Trophoblast cell (in vitro differentiated cells and primary cell): ENCODE measurements around the gene SLC2A4RG.

Experiments used
- DNase-seq, 2 donors: peaks; one replicate each; pipeline ENCODE4 v3.0.0-alpha.2; 2016
- H2AFZ ChIP-seq: 2 replicates; pipeline ENCODE4 v1.6.1; 2013; ENCODE audit warnings: low read length, moderate library complexity, mild to moderate bottlenecking; ENCODE audit not compliant: insufficient read depth, poor library complexity
- H2AK5ac ChIP-seq: 2 replicates; pipeline ENCODE4 v1.6.1; 2013; ENCODE audit warnings: mild to moderate bottlenecking, low read length
- H2BK120ac ChIP-seq: 2 replicates; pipeline ENCODE4 v1.6.1; 2013; ENCODE audit warnings: low read length, mild to moderate bottlenecking, moderate library complexity; ENCODE audit not compliant: insufficient read depth, poor library complexity
- H2BK12ac ChIP-seq: 2 replicates; pipeline ENCODE4 v1.6.1; 2013; ENCODE audit warnings: mild to moderate bottlenecking, low read length, moderate library complexity
- H2BK5ac ChIP-seq: 2 replicates; pipeline ENCODE4 v1.6.1; 2013; ENCODE audit warnings: low read length, low read depth, moderate library complexity, mild to moderate bottlenecking; ENCODE audit not compliant: poor library complexity
- H3K14ac ChIP-seq: 2 replicates; pipeline ENCODE4 v1.6.1; 2013; ENCODE audit warnings: mild to moderate bottlenecking, low read length
- H3K18ac ChIP-seq: 2 replicates; pipeline ENCODE4 v1.6.1; 2013; ENCODE audit warnings: mild to moderate bottlenecking, low read length
- H3K23ac ChIP-seq: 2 replicates; pipeline ENCODE4 v1.6.1; 2013; ENCODE audit warnings: low read length
- H3K27ac ChIP-seq: 2 replicates; pipeline ENCODE4 v1.5.1; 2013; ENCODE audit warnings: low read depth, mild to moderate bottlenecking, inconsistent platforms, low read length, moderate library complexity
- H3K27me3 ChIP-seq: 2 replicates; pipeline ENCODE4 v1.6.1; 2013; ENCODE audit warnings: inconsistent platforms, mild to moderate bottlenecking, low read length, moderate library complexity; ENCODE audit not compliant: insufficient read depth
- H3K36me3 ChIP-seq, 2 experiments: 1 replicate in 1 of 2; 2 replicates in 1 of 2; pipeline ENCODE4 v1.6.1; 2013; ENCODE audit warnings: low read length in 2 of 2, mild to moderate bottlenecking in 2 of 2, moderate library complexity in 1 of 2; ENCODE audit not compliant: insufficient read depth in 2 of 2, control insufficient read depth in 1 of 2
- H3K4ac ChIP-seq: 2 replicates; pipeline ENCODE4 v1.6.1; 2013; ENCODE audit warnings: low read depth, mild to moderate bottlenecking, low read length, moderate library complexity
- H3K4me1 ChIP-seq, 2 experiments: 1 replicate in 1 of 2; 2 replicates in 1 of 2; pipeline ENCODE4 v1.6.1; 2013; ENCODE audit warnings: low read length in 2 of 2, mild to moderate bottlenecking in 2 of 2, moderate library complexity in 1 of 2; ENCODE audit not compliant: insufficient read depth in 2 of 2, control insufficient read depth in 1 of 2
- H3K4me2 ChIP-seq: 2 replicates; pipeline ENCODE4 v1.6.1; 2013; ENCODE audit warnings: inconsistent platforms, mild to moderate bottlenecking, low read length, moderate library complexity
- H3K4me3 ChIP-seq: 2 replicates; pipeline ENCODE4 v1.5.1; 2013; ENCODE audit warnings: mild to moderate bottlenecking, low read depth, low read length, inconsistent platforms
- H3K79me1 ChIP-seq: one replicate; pipeline ENCODE4 v1.6.1; 2013; ENCODE audit warnings: low read length
- H3K79me2 ChIP-seq: 2 replicates; pipeline ENCODE4 v1.6.1; 2013; ENCODE audit warnings: low read length, mild to moderate bottlenecking; ENCODE audit not compliant: control insufficient read depth, insufficient read depth, poor library complexity
- H3K9ac ChIP-seq: 2 replicates; pipeline ENCODE4 v1.6.1; 2013; ENCODE audit warnings: mild to moderate bottlenecking, low read length
- H3K9me3 ChIP-seq: 2 replicates; pipeline ENCODE4 v1.6.1; 2013; ENCODE audit warnings: low read depth, mild to moderate bottlenecking, control low read depth, inconsistent platforms, low read length; ENCODE audit not compliant: insufficient read depth
- H4K12ac ChIP-seq: 2 replicates; pipeline ENCODE4 v1.6.1; 2013; ENCODE audit warnings: low read depth, mild to moderate bottlenecking, low read length, moderate library complexity
- H4K8ac ChIP-seq: 2 replicates; pipeline ENCODE4 v1.6.1; 2013; ENCODE audit warnings: low read depth, mild to moderate bottlenecking, low read length, moderate library complexity
- H4K91ac ChIP-seq: one replicate; pipeline ENCODE4 v1.6.1; 2013; ENCODE audit warnings: low read depth, mild to moderate bottlenecking, low read length, moderate library complexity
- WGBS: extraction: QIAGEN DNeasy Blood & Tissue Kit; methylation state at CpG from one replicate; pipeline ENCODE4 v1.1.7; 2013; ENCODE audit warnings: missing lambda C conversion rate; ENCODE audit not compliant: insufficient read length, insufficient coverage; ENCODE audit errors: extremely low coverage; 5-methylcytosine and 5-hydroxymethylcytosine counted together

The SLC2A4RG gene

DNA sequence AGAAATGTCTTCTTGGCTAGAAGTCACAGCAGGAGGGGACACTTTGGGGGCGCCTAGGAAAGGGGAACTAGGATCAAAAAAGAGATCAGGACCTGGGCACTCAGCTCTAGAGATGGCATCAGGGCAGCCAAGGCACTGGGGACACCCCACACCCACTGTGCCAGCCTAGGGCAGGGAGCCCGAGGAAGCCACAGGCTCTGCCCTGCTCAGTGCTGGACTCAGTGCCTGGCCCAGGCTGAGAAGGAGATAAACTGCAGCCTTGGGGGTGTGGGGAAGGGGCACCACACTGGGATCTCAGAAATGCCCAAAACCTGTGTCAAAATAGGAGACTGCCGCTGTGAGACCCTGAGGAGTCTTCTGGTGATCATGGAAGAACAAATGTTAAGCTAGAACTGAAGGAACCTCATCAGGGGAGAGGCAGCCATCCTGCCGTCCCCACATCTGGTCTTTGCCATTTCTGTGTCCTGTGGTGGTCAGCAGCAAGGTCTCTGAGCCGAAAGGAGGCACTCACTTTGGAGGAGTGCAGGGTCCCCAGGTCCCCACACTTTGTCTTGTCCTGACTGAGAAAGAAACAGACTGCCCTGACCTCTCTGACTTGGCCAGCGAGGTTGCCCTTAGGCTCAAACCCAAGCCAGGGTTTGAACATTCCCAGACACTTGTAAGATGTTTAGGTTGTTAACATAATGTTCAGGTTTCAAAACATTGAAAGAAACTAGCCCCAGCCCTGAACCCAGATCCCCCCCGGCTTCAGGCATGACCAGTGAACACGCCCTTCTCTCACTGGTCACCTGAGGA is 34.1 kb upstream of the SLC2A4RG start:
- Histone ChIP-seq H3K14ac (no peak overlapping the region), H4K91ac (no peak overlapping the region), H3K27ac (no peak overlapping the region), H3K4me2 (no peak overlapping the region), H3K79me2 (peaks cover 20% of the 10 kb centered on the region), H2BK12ac (no peak overlapping the region), H2AK5ac (no peak overlapping the region), H3K79me1 (peaks cover 6% of the 10 kb centered on the region), H3K18ac (no peak overlapping the region), H3K36me3 (peaks cover 41 to 43% of the 10 kb centered on the region in 2 experiments), H4K12ac (no peak overlapping the region), H2AFZ (no peak overlapping the region), H2BK120ac (no peak overlapping the region), H3K9me3 (peaks cover 3% of the 10 kb centered on the region), H3K4me1 (peaks cover 7 to 10% of the 10 kb centered on the region in 2 experiments), H3K23ac (no peak overlapping the region), H3K4me3 (no peak overlapping the region), H2BK5ac (no peak overlapping the region), H4K8ac (no peak overlapping the region), H3K4ac (no peak overlapping the region), H3K9ac (no peak overlapping the region), H3K27me3 (no peaks in the 10 kb centered on the region)
- no peak for DNase-seq
- WGBS: no CpG with 5 or more reads among the region's 8 CpGs

DNA sequence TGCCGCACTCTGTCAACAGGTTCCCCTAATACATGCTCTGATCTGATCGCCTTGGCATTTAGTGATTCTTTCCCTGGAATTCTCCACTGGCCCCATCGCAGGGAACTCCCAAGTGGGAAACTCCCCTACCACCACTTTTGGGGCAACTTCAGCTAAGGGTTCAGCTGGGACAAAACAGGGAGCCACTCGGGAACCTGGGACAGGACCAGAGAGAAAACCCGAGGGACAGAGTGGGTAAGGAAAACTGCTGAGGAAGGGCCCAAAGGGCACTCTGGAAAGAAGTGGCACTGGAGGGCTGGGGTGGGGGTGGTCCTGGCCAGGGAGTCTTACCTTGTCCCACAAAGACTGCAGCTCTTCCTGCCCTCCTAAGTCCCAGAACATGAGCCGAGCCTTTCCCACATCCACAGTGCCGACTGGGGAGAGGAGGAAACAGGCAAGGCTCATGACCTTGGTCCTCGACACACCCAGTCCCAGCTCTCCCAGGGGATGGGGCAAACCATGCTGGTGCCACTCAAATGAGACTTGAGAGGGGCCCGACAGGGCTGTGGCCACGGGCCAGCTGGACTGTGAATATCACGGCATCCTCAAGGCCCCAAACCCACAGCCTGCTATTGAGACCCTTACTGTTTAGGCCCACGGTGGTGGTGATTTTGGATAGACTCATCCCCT is 33.4 kb upstream of the SLC2A4RG start:
- no peak overlapping the region for H4K8ac ChIP-seq
- H3K4me1 ChIP-seq: peaks cover 7 to 10% of the 10 kb centered on the region in 2 experiments
- no peak overlapping the region for H3K14ac ChIP-seq
- H2BK120ac ChIP-seq: no peak overlapping the region
- H4K91ac ChIP-seq: no peak overlapping the region
- no peaks in the 10 kb centered on the region for H3K27me3 ChIP-seq
- peaks cover 20% of the 10 kb centered on the region for H3K79me2 ChIP-seq
- H2BK5ac ChIP-seq: no peak overlapping the region
- no peak overlapping the region for H2BK12ac ChIP-seq
- no CpG with 5 or more reads among the region's 12 CpGs for WGBS
- H3K27ac ChIP-seq: no peak overlapping the region
- H3K4me3 ChIP-seq: no peak overlapping the region
- H3K18ac ChIP-seq: no peak overlapping the region
- no peak overlapping the region for H2AFZ ChIP-seq
- H3K36me3 ChIP-seq: peaks cover 44 to 46% of the 10 kb centered on the region in 2 experiments
- peaks cover 3% of the 10 kb centered on the region for H3K9me3 ChIP-seq
- H3K4me2 ChIP-seq: peak overlapping the region; percentile 91
- peaks cover 6% of the 10 kb centered on the region for H3K79me1 ChIP-seq
- no peak for DNase-seq
- no peak overlapping the region for H4K12ac ChIP-seq
- peak overlapping the region; percentile 49 for H3K4ac ChIP-seq
- H3K23ac ChIP-seq: no peak overlapping the region
- no peak overlapping the region for H2AK5ac ChIP-seq
- peak overlapping the region; percentile 10 for H3K9ac ChIP-seq

DNA sequence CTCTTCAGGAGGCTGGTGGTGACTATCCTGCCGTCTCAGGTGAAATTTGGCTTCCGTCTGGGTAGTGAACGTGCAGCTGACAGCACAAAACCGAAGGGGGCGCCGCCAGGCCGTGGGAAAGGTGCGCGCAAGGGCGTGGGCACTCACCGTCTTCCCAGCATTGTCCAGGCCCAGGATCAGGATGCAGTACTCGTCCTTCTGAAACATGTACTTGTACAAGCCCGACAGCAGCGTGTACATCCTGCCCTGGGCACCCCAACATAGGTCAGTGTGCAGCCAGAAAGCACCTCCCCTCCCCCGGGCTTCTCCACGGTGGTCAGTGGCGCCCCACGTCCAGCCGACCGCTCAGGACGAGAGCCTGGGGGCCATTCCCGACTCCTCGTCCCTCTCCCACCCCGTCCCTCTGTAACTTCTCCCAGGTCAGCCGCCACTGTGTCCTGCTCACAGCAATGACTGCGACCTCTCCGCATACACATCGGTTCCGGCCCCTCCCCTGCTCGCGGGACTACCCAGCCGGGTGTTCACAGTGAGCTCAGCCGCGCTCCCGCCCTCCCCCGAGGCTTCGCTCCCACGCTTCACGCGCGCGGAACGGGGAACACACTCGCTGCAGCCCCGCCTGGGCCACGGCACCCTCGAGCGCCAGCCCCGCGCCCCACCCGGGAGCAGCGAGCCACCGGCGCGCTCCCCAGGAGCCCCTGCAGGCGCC is 32.6 kb upstream of the SLC2A4RG start:
- peak overlapping the region; percentile 91 for H3K9ac ChIP-seq
- WGBS: no CpG with 5 or more reads among the region's 56 CpGs
- no peak overlapping the region for H3K27ac ChIP-seq
- H3K79me2 ChIP-seq: peaks cover 20% of the 10 kb centered on the region
- H2BK12ac ChIP-seq: no peak overlapping the region
- peak in 1 of 2 donors; percentile 52 for DNase-seq
- peak overlapping the region; percentile 50 for H2BK120ac ChIP-seq
- H4K8ac ChIP-seq: peak overlapping the region; percentile 89
- no peak overlapping the region for H2BK5ac ChIP-seq
- peak overlapping the region; percentile 86 for H4K12ac ChIP-seq
- H3K4ac ChIP-seq: peak overlapping the region; percentile 89
- H3K4me2 ChIP-seq: peak overlapping the region; percentile 91
- peak overlapping the region; percentile 1 for H2AK5ac ChIP-seq
- H3K18ac ChIP-seq: peak overlapping the region; percentile 79
- peaks cover 6% of the 10 kb centered on the region for H3K79me1 ChIP-seq
- H3K36me3 ChIP-seq: peaks cover 50% of the 10 kb centered on the region in 2 experiments
- peak overlapping the region; percentile 83 for H3K14ac ChIP-seq
- peaks cover 7 to 10% of the 10 kb centered on the region in 2 experiments for H3K4me1 ChIP-seq
- H3K27me3 ChIP-seq: no peaks in the 10 kb centered on the region
- H3K9me3 ChIP-seq: peaks cover 3% of the 10 kb centered on the region
- H3K4me3 ChIP-seq: peak overlapping the region; percentile 96
- peak overlapping the region; percentile 83 for H4K91ac ChIP-seq
- no peak overlapping the region for H3K23ac ChIP-seq
- peak overlapping the region; percentile 72 for H2AFZ ChIP-seq

DNA sequence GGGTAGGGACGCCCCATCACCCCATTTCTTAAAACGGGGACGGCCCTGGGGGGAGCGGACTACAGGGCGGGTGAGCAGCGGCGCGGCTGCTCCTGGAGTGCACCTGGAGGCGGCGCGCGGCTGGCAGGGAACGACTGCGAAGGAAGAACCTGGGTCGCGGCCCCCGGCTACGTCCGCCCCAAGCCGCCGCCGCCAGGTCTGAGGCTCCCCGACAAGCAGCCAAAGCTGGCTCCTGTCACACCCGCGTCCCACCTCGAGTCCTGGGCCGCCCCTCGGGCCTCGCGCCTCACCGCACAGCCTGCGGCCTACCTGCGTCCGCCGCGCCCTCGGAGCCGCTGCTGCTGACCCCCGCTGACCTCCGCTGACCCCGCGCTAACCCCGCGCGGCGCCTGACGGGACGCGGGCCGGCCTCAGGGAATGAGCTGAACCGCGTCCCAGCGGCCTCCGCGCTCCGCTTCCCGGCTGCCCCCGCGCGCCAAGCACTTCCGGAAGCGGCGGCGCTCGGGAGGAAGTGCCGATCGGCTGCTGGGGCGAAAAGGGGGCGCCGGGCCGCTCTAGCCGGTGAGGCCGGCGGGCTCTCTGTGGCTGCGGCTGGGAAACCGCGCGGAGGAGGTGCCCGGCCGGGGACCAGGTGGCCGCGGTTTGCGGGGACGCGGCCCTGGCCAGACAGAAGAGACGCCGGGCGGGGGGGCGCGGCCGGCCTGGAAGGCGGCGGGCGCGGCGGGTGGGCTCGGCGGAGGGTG is 31.8 kb upstream of the SLC2A4RG start, which contains the start of the genes ARFRP1 and ZGPAT:
Gene ARFRP1 (minus strand): TSS at position 419 of the 743 bp plus-strand sequence. CDS start 885 bp downstream, outside the sequence.
Gene ZGPAT (plus strand): TSS at position 482 of the 743 bp plus-strand sequence. CDS start 542 bp downstream, outside the sequence.
- H3K4ac ChIP-seq: peak within 1 kb of the TSS; percentile 89
- peak within 1 kb of the TSS; percentile 28 for H3K27ac ChIP-seq
- H2BK12ac ChIP-seq: no peak within 1 kb of the TSS
- peak within 1 kb of the TSS; percentile 91 for H3K4me2 ChIP-seq
- WGBS: no CpG with 5 or more reads among the region's 98 CpGs
- H3K79me2 ChIP-seq: peaks cover 20% of the 10 kb centered on the region
- peaks cover 3% of the 10 kb centered on the region for H3K9me3 ChIP-seq
- peak; percentile 79 to 87 for DNase-seq
- H4K8ac ChIP-seq: peak within 1 kb of the TSS; percentile 89
- peak within 1 kb of the TSS; percentile 50 for H2BK120ac ChIP-seq
- peak within 1 kb of the TSS; percentile 91 for H3K9ac ChIP-seq
- H3K18ac ChIP-seq: peak within 1 kb of the TSS; percentile 79
- H2BK5ac ChIP-seq: no peak within 1 kb of the TSS
- no peaks in the 10 kb centered on the region for H3K27me3 ChIP-seq
- peaks cover 53% of the 10 kb centered on the region in 2 experiments for H3K36me3 ChIP-seq
- peaks cover 7 to 10% of the 10 kb centered on the region in 2 experiments for H3K4me1 ChIP-seq
- peak within 1 kb of the TSS; percentile 96 for H3K4me3 ChIP-seq
- H4K12ac ChIP-seq: peak within 1 kb of the TSS; percentile 86
- peak within 1 kb of the TSS; percentile 83 for H4K91ac ChIP-seq
- H3K79me1 ChIP-seq: peaks cover 6% of the 10 kb centered on the region
- peak within 1 kb of the TSS; percentile 72 for H2AFZ ChIP-seq
- H3K14ac ChIP-seq: peak within 1 kb of the TSS; percentile 83
- H2AK5ac ChIP-seq: peak within 1 kb of the TSS; percentile 6
- no peak within 1 kb of the TSS for H3K23ac ChIP-seq
